SK-N-SH (cell line): ENCODE measurements around the gene VPS33A. TPM values are rescaled to one million over a fixed set of nuclear protein-coding genes. Genes with fewer than 3 reads are reported as not detected.

Experiments used
- CTCF ChIA-PET: fragments of 300-600, 350-600 bp; formaldehyde crosslinking; extraction: SDS; loops from one replicate; lab custom pipeline; 2021; lab: Yijun Ruan, JAX
- POLR2A ChIA-PET: fragments of 350-600 bp; sonication (Branson Sonifier 250); formaldehyde crosslinking; extraction: SDS; loops from one replicate; lab custom pipeline; 2020; ENCODE audit warnings: antibody characterized with exemption, inconsistent platforms; lab: Yijun Ruan, JAX
- DNase-seq: peaks from one replicate; pipeline ENCODE4 v3.0.0; 2012
- H2AFZ ChIP-seq: fragments of 200-600 bp; sonication (generic); 2 replicates; pipeline ENCODE4 v1.8.1; 2016; ENCODE audit warnings: antibody characterized with exemption, mild to moderate bottlenecking, low read depth
- H3F3A ChIP-seq: fragments of 200-600 bp; sonication (generic); replicated peaks from 2 replicates; pipeline ENCODE3; 2016; ENCODE audit warnings: antibody characterized with exemption, mild to moderate bottlenecking; ENCODE audit not compliant: insufficient read depth
- H3K27ac ChIP-seq, 2 experiments: fragments of 200-500 bp in 1 of 2; fragments of 200-600 bp in 1 of 2; sonication (Bioruptor generic) in 1 of 2; sonication (generic), shearing (Covaris generic) in 1 of 2; 2 replicates each; pipeline versions ENCODE4 v1.5.1 to v1.6.1; 2014 to 2016; ENCODE audit warnings: low read depth in 2 of 2, inconsistent platforms in 1 of 2, low read length in 1 of 2, mild to moderate bottlenecking in 1 of 2, mixed read lengths in 1 of 2
- H3K27me3 ChIP-seq: fragments of 200-600 bp; sonication (generic), shearing (Covaris generic); 2 replicates; pipeline ENCODE4 v1.6.1; 2016; ENCODE audit warnings: mixed run types; ENCODE audit not compliant: insufficient read depth
- H3K36me3 ChIP-seq, 2 experiments: fragments of 200-500 bp in 1 of 2; fragments of 200-600 bp in 1 of 2; sonication (Bioruptor generic) in 1 of 2; sonication (generic) in 1 of 2; replicated peaks in 1 of 2; 2 replicates each; pipeline versions ENCODE3 to v1.5.1; 2014 to 2016; ENCODE audit warnings: low read length in 1 of 2, mild to moderate bottlenecking in 1 of 2; ENCODE audit not compliant: insufficient read depth in 2 of 2, control insufficient read depth in 1 of 2
- H3K4me1 ChIP-seq, 2 experiments: fragments of 200-500 bp in 1 of 2; fragments of 200-600 bp in 1 of 2; sonication (Bioruptor generic) in 1 of 2; sonication (generic), shearing (Covaris generic) in 1 of 2; 2 replicates each; pipeline versions ENCODE4 v1.5.1 to v1.6.1; 2014 to 2016; ENCODE audit warnings: low read depth in 1 of 2, low read length in 1 of 2, mixed run types in 1 of 2; ENCODE audit not compliant: insufficient read depth in 2 of 2, control insufficient read depth in 1 of 2
- H3K4me2 ChIP-seq: fragments of 200-600 bp; sonication (generic), shearing (Covaris generic); 2 replicates; pipeline ENCODE4 v1.6.1; 2017; ENCODE audit warnings: mixed run types
- H3K4me3 ChIP-seq, 2 experiments: fragments of 200-500 bp in 1 of 2; fragments of 200-600 bp in 1 of 2; sonication (Bioruptor generic) in 1 of 2; sonication (generic), shearing (Covaris generic) in 1 of 2; 2 replicates each; pipeline versions ENCODE4 v1.5.1 to v1.8.1; 2014 to 2016; ENCODE audit warnings: low read depth in 2 of 2, inconsistent platforms in 1 of 2, low read length in 1 of 2, mild to moderate bottlenecking in 1 of 2, mixed read lengths in 1 of 2, moderate library complexity in 1 of 2
- H3K79me2 ChIP-seq: fragments of 200-600 bp; sonication (generic); 2 replicates; pipeline ENCODE4 v1.8.1; 2017; ENCODE audit warnings: mild to moderate bottlenecking; ENCODE audit not compliant: insufficient read depth
- H3K9ac ChIP-seq: fragments of 200-600 bp; sonication (generic); 2 replicates; pipeline ENCODE4 v1.6.1; 2017; ENCODE audit warnings: mixed run types
- H3K9me2 ChIP-seq: fragments of 200-600 bp; sonication (generic); 2 replicates; pipeline ENCODE4 v1.6.1; 2017; ENCODE audit warnings: mixed run types
- H3K9me3 ChIP-seq: fragments of 200-600 bp; sonication (generic); 2 replicates; pipeline ENCODE4 v1.6.1; 2017; ENCODE audit warnings: mixed run types, mild to moderate bottlenecking, moderate library complexity
- H4K20me1 ChIP-seq: fragments of 200-600 bp; sonication (generic); 2 replicates; pipeline ENCODE4 v1.6.1; 2017; ENCODE audit warnings: mild to moderate bottlenecking, mixed run types; ENCODE audit not compliant: insufficient read depth
- CTCF ChIP-seq: fragments of 200-600 bp; sonication (generic); IDR thresholded peaks from 2 replicates; pipeline ENCODE4 v1.6.1; 2017; ENCODE audit warnings: antibody characterized with exemption, mild to moderate bottlenecking, moderate library complexity
- FOXJ3 ChIP-seq: sonication (generic); formaldehyde crosslinking; IDR thresholded peaks from 2 replicates; pipeline ENCODE4 v1.5.1; 2020; ENCODE audit warnings: mild to moderate bottlenecking, missing genetic modification reagents
- GABPA ChIP-seq: IDR thresholded peaks from 2 replicates; pipeline ENCODE4 v1.4.0; 2012; ENCODE audit warnings: low read depth, mild to moderate bottlenecking
- IRF3 ChIP-seq: fragments of 150-350 bp; IDR thresholded peaks from 2 replicates; pipeline ENCODE4 v1.6.1; 2016; ENCODE audit warnings: mild to moderate bottlenecking, low read depth, low read length
- JUND ChIP-seq: IDR thresholded peaks from 2 replicates; pipeline ENCODE4 v1.4.0; 2012
- TCF12 ChIP-seq: IDR thresholded peaks from 2 replicates; pipeline ENCODE4 v1.4.0; 2012
- TEAD4 ChIP-seq: IDR thresholded peaks from 2 replicates; pipeline ENCODE4 v1.4.0; 2012; ENCODE audit warnings: mild to moderate bottlenecking, borderline replicate concordance; ENCODE audit not compliant: insufficient read depth
- USF2 ChIP-seq: fragments of 150-350 bp; IDR thresholded peaks from 2 replicates; pipeline ENCODE4 v1.6.1; 2017; ENCODE audit warnings: antibody characterized with exemption, low read length, low read depth, borderline replicate concordance
- WGBS: methylation state at CpG from one replicate; pipeline ENCODE4 v1.1.6; 2017; ENCODE audit warnings: low lambda C conversion rate; 5-methylcytosine and 5-hydroxymethylcytosine counted together
- polyA plus RNA-seq, 3 experiments: library from polyadenylated mRNA; depleted of rRNA; stranded (reverse); fragments of >200 nt; gene quantifications; 2 replicates each; pipeline ENCODE4 v1.2.3, GENCODE V29; 2012

The VPS33A gene
- polyA plus RNA-seq, 1 of the 3 experiments (the other 2 are of a cell fraction), result 17.0 TPM

GRCh38 chr12:122225683-122226365, 40.5 kb downstream of the VPS33A start, which contains the start of gene DIABLO (continued):
- no peak for TF ChIP-seq USF2
- no peak for TF ChIP-seq IRF3
- no peak for TF ChIP-seq CTCF
- TF ChIP-seq JUND, result no peak
- no peak; the same call in 1 of the 2 replicates for TF ChIP-seq TCF12
- no peak for TF ChIP-seq TEAD4
- no peak for TF ChIP-seq FOXJ3 (CRISPR knock-in tag)
- peak; percentile 88 for TF ChIP-seq GABPA

- no peak overlapping the region for H3K4me3 ChIP-seq
- POLR2A ChIA-PET, result interaction anchor here (1.1 kb wide), 1 partner anchor 11 kb away, joined by 4 read pairs; no protein-coding TSS in a partner anchor
- CTCF ChIA-PET, result interaction anchor here (0.6 to 4.7 kb wide), 5 partner anchors 9 to 354 kb away, joined by 4 to 27 read pairs (median 7); partner anchors contain the start of genes B3GNT4 and DIABLO
- no peaks in the 10 kb centered on the region for H3K9me3 ChIP-seq
- peaks cover 42 to 90% of the 10 kb centered on the region in 2 experiments for H3K36me3 ChIP-seq
- peaks cover 8% of the 10 kb centered on the region for H3F3A ChIP-seq
- H3K4me1 ChIP-seq, result no peaks in the 10 kb centered on the region
- 92% methylated on average over 1 of the region's 1 CpG for WGBS
- no peak overlapping the region for H3K4me2 ChIP-seq
- H2AFZ ChIP-seq, result no peak overlapping the region
- no peaks in the 10 kb centered on the region for H3K27me3 ChIP-seq
- H3K27ac ChIP-seq, result no peak overlapping the region
- TF ChIP-seq IRF3 (no peak), TCF12 (no peak)
- no peak overlapping the region for H3K9ac ChIP-seq
- DNase-seq, result no peak
- peaks cover 52% of the 10 kb centered on the region for H3K79me2 ChIP-seq
- H3K9me2 ChIP-seq, result no peaks in the 10 kb centered on the region
- H4K20me1 ChIP-seq, result peaks cover 4% of the 10 kb centered on the region; the same call in 1 of the 2 replicates
Observed at GRCh38 chr12:122216445-122216844, 49.8 kb downstream of the VPS33A start.
